ENCODE measurements around the gene SGCD.

DNA sequence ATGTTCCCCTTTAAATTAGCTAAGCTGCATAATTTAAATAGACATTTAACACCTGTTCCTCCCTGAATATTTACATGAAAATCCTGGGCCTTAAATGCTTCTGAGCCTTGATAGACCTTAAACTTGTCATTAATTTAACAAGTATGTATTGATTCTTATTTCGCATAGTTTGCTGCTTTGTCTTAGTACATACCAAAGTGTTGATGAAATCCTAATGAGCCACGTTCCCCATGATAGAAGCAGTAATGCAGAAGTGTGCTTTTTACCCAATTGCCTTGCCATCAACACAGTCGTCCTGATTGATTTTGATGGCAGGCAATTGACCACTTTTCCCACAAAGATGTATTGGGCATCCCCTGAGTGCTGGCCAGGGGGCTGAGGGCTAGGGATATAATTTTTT lies 213.5 kb downstream of the SGCD start:
- TF ChIP-seq POLR2A (IDR thresholded peaks at IDR 0.05; ENCODE audit: borderline replicate concordance, extremely low read depth, insufficient read depth, insufficient read length) (no peak), EZH2 (IDR thresholded peaks at IDR 0.05) (no peak), ZNF274 (IDR thresholded peaks at IDR 0.05; ENCODE audit: low read depth, low read length) (no peak), SP1 (IDR thresholded peaks at IDR 0.05; ENCODE audit: low read depth) (no peak), POLR2AphosphoS5 (IDR thresholded peaks at IDR 0.05; ENCODE audit: low read depth, low read length) (no peak), YY1 (IDR thresholded peaks at IDR 0.05; ENCODE audit: extremely low read depth, insufficient replicate concordance, low read depth, low read length) (no peak), JUND (IDR thresholded peaks at IDR 0.05) (no peak)
- TF ChIP-seq, protein P1, sequence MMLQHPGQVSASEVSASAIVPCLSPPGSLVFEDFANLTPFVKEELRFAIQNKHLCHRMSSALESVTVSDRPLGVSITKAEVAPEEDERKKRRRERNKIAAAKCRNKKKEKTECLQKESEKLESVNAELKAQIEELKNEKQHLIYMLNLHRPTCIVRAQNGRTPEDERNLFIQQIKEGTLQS (IDR thresholded peaks at IDR 0.05), result no peak
- TF ChIP-seq, protein P2, sequence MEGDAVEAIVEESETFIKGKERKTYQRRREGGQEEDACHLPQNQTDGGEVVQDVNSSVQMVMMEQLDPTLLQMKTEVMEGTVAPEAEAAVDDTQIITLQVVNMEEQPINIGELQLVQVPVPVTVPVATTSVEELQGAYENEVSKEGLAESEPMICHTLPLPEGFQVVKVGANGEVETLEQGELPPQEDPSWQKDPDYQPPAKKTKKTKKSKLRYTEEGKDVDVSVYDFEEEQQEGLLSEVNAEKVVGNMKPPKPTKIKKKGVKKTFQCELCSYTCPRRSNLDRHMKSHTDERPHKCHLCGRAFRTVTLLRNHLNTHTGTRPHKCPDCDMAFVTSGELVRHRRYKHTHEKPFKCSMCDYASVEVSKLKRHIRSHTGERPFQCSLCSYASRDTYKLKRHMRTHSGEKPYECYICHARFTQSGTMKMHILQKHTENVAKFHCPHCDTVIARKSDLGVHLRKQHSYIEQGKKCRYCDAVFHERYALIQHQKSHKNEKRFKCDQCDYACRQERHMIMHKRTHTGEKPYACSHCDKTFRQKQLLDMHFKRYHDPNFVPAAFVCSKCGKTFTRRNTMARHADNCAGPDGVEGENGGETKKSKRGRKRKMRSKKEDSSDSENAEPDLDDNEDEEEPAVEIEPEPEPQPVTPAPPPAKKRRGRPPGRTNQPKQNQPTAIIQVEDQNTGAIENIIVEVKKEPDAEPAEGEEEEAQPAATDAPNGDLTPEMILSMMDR (IDR thresholded peaks at IDR 0.05 in 2 of 3, conservative IDR thresholded peaks at IDR 0.05 in 1 of 3; ENCODE audit: borderline replicate concordance in 1 of 3, insufficient read depth in 1 of 3, low read depth in 2 of 3, low read length in 2 of 3), result no peak

All from HCT116 (cell line).